Measurements from ENCODE around the gene ANTXRL. TPM values are rescaled to one million over a fixed set of nuclear protein-coding genes. Genes with fewer than 3 reads are reported as not detected.
A peak's percentile ranks its signal among the peaks of the same experiment; 100 is the strongest.

ANTXRL gene
- total RNA-seq, 1 donor from 2014 or later, result not detected

GRCh38 chr10:46250481-46250880, 36.3 kb upstream of the ANTXRL start:
- TF ChIP-seq, protein P1, sequence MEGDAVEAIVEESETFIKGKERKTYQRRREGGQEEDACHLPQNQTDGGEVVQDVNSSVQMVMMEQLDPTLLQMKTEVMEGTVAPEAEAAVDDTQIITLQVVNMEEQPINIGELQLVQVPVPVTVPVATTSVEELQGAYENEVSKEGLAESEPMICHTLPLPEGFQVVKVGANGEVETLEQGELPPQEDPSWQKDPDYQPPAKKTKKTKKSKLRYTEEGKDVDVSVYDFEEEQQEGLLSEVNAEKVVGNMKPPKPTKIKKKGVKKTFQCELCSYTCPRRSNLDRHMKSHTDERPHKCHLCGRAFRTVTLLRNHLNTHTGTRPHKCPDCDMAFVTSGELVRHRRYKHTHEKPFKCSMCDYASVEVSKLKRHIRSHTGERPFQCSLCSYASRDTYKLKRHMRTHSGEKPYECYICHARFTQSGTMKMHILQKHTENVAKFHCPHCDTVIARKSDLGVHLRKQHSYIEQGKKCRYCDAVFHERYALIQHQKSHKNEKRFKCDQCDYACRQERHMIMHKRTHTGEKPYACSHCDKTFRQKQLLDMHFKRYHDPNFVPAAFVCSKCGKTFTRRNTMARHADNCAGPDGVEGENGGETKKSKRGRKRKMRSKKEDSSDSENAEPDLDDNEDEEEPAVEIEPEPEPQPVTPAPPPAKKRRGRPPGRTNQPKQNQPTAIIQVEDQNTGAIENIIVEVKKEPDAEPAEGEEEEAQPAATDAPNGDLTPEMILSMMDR (IDR thresholded peaks at IDR 0.05; ENCODE audit: insufficient read depth, low read depth, low read length), result no peak
- TF ChIP-seq EZH2 (IDR thresholded peaks at IDR 0.05; ENCODE audit: insufficient read depth, low read length), result no peak
- no peaks in the 10 kb centered on the region for H3K9me3 Mint-ChIP-seq (ENCODE audit: unreplicated experiment)
- H3K27ac ChIP-seq (ENCODE audit: low read depth, low read length), result no peak overlapping the region
- no peak overlapping the region for H3K4me3 Mint-ChIP-seq (ENCODE audit: unreplicated experiment)
- H3K4me3 ChIP-seq (ENCODE audit: insufficient read depth, low read depth, low read length), result no peak overlapping the region
- no peaks in the 10 kb centered on the region for H3K79me2 ChIP-seq (ENCODE audit: insufficient read depth, low read length)
- H3K36me3 Mint-ChIP-seq (ENCODE audit: low read depth, unreplicated experiment), result peaks cover 1% of the 10 kb centered on the region
- H4K20me1 ChIP-seq (ENCODE audit: insufficient read depth, low read length), result no peaks in the 10 kb centered on the region
- DNase-seq (ENCODE audit: low read depth) (no peak), FAIRE-seq (no peak)
- H3K9me3 ChIP-seq (ENCODE audit: insufficient read depth, low read depth, low read length), result no peaks in the 10 kb centered on the region
- H3K4me2 ChIP-seq (ENCODE audit: low read length), result no peak overlapping the region
- no peaks in the 10 kb centered on the region for H3K4me1 ChIP-seq (ENCODE audit: insufficient read depth, low read length)
- H3K4me1 Mint-ChIP-seq (ENCODE audit: low read depth, unreplicated experiment), result no peaks in the 10 kb centered on the region
- H3K27me3 Mint-ChIP-seq (ENCODE audit: low read depth, unreplicated experiment), result peaks cover 30% of the 10 kb centered on the region
- H2AFZ ChIP-seq (ENCODE audit: low read depth, low read length), result no peak overlapping the region
- H3K27ac Mint-ChIP-seq (ENCODE audit: unreplicated experiment), result no peak overlapping the region
- H3K27me3 ChIP-seq (ENCODE audit: insufficient read depth, low read length), result no peaks in the 10 kb centered on the region
- no peak overlapping the region for H3K9ac ChIP-seq (ENCODE audit: low read length)
- no peaks in the 10 kb centered on the region for H3K36me3 ChIP-seq (ENCODE audit: insufficient read depth, low read length)

DNA sequence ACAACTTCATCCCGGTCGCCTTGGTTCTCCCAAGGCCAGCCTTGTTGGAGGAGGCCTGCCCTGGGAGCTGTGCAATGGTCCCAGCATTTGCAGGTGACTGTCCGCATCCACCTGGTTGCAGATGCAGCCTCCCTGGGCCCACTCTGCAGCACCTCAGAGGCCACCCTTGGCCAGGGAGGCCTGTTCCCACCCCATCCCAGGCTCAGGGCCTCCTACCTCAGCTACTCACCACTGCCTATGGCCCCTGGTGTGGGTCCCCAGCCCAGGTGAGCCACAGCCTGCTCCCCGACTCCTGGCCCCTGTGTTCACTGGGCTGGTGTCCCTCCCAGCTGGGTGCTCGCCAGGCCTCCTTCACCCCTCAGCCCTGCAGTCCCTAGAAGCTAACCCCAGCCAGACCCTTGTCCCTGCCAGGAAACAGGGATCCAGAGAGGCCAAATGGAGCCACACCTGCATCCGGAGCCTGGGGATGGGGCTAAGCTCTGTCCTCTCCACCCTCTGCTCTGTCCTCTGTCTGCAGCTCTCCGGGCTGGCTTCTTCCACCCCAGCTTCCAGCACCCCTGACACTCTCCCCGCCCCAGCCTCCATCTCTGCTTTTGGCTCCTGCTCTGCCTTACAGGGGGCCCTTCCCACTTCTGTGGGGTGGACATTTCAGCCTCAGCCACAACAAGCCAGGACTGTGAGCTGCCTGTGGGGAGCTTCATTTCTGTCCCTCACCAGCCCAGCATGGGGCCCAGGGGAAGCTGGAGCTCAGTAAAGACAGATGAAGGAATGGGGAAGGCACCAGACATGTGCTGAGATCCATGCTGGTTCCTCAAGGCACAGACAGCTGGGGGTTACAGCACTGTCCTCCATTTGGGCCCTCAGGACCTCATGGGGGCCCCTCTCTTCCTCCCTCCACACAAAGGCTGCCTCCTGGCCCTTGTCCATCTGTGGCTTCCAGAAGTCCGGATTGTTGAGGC, 35.6 kb upstream of the ANTXRL start:
- H2AFZ ChIP-seq (ENCODE audit: low read depth, low read length), result no peak overlapping the region
- H3K4me2 ChIP-seq (ENCODE audit: low read length), result no peak overlapping the region
- H3K27ac ChIP-seq (ENCODE audit: low read depth, low read length), result no peak overlapping the region
- no peaks in the 10 kb centered on the region for H3K9me3 ChIP-seq (ENCODE audit: insufficient read depth, low read depth, low read length)
- H3K9me3 Mint-ChIP-seq (ENCODE audit: unreplicated experiment), result no peaks in the 10 kb centered on the region
- no peak overlapping the region for H3K4me3 ChIP-seq (ENCODE audit: insufficient read depth, low read depth, low read length)
- H3K36me3 ChIP-seq (ENCODE audit: insufficient read depth, low read length), result no peaks in the 10 kb centered on the region
- H4K20me1 ChIP-seq (ENCODE audit: insufficient read depth, low read length), result no peaks in the 10 kb centered on the region
- H3K36me3 Mint-ChIP-seq (ENCODE audit: low read depth, unreplicated experiment), result peaks cover 1% of the 10 kb centered on the region
- no peak for DNase-seq (ENCODE audit: low read depth)
- no peaks in the 10 kb centered on the region for H3K4me1 Mint-ChIP-seq (ENCODE audit: low read depth, unreplicated experiment)
- H3K27me3 ChIP-seq (ENCODE audit: insufficient read depth, low read length), result no peaks in the 10 kb centered on the region
- H3K27me3 Mint-ChIP-seq (ENCODE audit: low read depth, unreplicated experiment), result peaks cover 32% of the 10 kb centered on the region
- no peaks in the 10 kb centered on the region for H3K79me2 ChIP-seq (ENCODE audit: insufficient read depth, low read length)
- no peak overlapping the region for H3K4me3 Mint-ChIP-seq (ENCODE audit: unreplicated experiment)
- no peaks in the 10 kb centered on the region for H3K4me1 ChIP-seq (ENCODE audit: insufficient read depth, low read length)
- no peak overlapping the region for H3K9ac ChIP-seq (ENCODE audit: low read length)
- no peak for FAIRE-seq
- H3K27ac Mint-ChIP-seq (ENCODE audit: unreplicated experiment), result peak overlapping the region; percentile 72
- TF ChIP-seq, protein P1 (IDR thresholded peaks at IDR 0.05; ENCODE audit: insufficient read depth, low read depth, low read length), result no peak
- no peak for TF ChIP-seq EZH2 (IDR thresholded peaks at IDR 0.05; ENCODE audit: insufficient read depth, low read length)

Measured in astrocyte (in vitro differentiated cells and primary cell).